ENCODE data around the gene AVL9.
"Not testable (repeated sequence)": the region's sequence is repeated elsewhere in the genome, so short reads cannot be mapped to it uniquely, and the experiment has no call there.

AVL9 gene

GRCh38 chr7:32587411-32587948 lies 92.2 kb downstream of the AVL9 start:
- no peak for DNase-seq (ENCODE audit: low read depth, low spot score)

GRCh38 chr7:32588657-32589056 lies 93.4 kb downstream of the AVL9 start:
- no peak for DNase-seq (ENCODE audit: low read depth, low spot score)

- DNase-seq (ENCODE audit: low read depth, low spot score) = no peak
Measured at GRCh38 chr7:32591938-32592337, 96.6 kb downstream of the AVL9 start.

- DNase-seq (ENCODE audit: low read depth, low spot score) = no peak
Measured at GRCh38 chr7:32592701-32593100, 97.4 kb downstream of the AVL9 start.

GRCh38 chr7:32594965-32595490 lies 99.7 kb downstream of the AVL9 start:
- DNase-seq (ENCODE audit: low read depth, low spot score) = no peak

GRCh38 chr7:32601196-32601595 lies 105.9 kb downstream of the AVL9 start:
- DNase-seq (ENCODE audit: low read depth, low spot score) = not testable (repeated sequence)

GRCh38 chr7:32602470-32602869 lies 107.2 kb downstream of the AVL9 start:
- DNase-seq (ENCODE audit: low read depth, low spot score) = no peak

- DNase-seq (ENCODE audit: low read depth, low spot score) = not testable (repeated sequence)
Measured at GRCh38 chr7:32603492-32603891, 108.2 kb downstream of the AVL9 start.

- DNase-seq (ENCODE audit: low read depth, low spot score) = not testable (repeated sequence)
Measured at GRCh38 chr7:32604047-32604446, 108.8 kb downstream of the AVL9 start.

- DNase-seq (ENCODE audit: low read depth, low spot score) = no peak
Measured at GRCh38 chr7:32605032-32605431, 109.7 kb downstream of the AVL9 start.

- DNase-seq (ENCODE audit: low read depth, low spot score) = no peak
Measured at GRCh38 chr7:32609463-32609862, 114.2 kb downstream of the AVL9 start.

- DNase-seq (ENCODE audit: low read depth, low spot score) = peak; percentile 78
Measured at GRCh38 chr7:32611201-32612099, 116.2 kb downstream of the AVL9 start.

- DNase-seq (ENCODE audit: low read depth, low spot score) = no peak
Measured at GRCh38 chr7:32616625-32617024, 121.3 kb downstream of the AVL9 start.

GRCh38 chr7:32618470-32618869 lies 123.2 kb downstream of the AVL9 start:
- DNase-seq (ENCODE audit: low read depth, low spot score) = no peak

- DNase-seq (ENCODE audit: low read depth, low spot score) = no peak
Measured at GRCh38 chr7:32618987-32619386, 123.7 kb downstream of the AVL9 start.

GRCh38 chr7:32619416-32619815 lies 124.1 kb downstream of the AVL9 start:
- not testable (repeated sequence) for DNase-seq (ENCODE audit: low read depth, low spot score)

- DNase-seq (ENCODE audit: low read depth, low spot score) = no peak
Measured at GRCh38 chr7:32631021-32631420, 135.7 kb downstream of the AVL9 start.

GRCh38 chr7:32631590-32632497 lies 136.6 kb downstream of the AVL9 start:
- not testable (repeated sequence) for DNase-seq (ENCODE audit: low read depth, low spot score)

GRCh38 chr7:32633446-32633845 lies 138.2 kb downstream of the AVL9 start:
- DNase-seq (ENCODE audit: low read depth, low spot score) = not testable (repeated sequence)

- not testable (repeated sequence) for DNase-seq (ENCODE audit: low read depth, low spot score)
Measured at GRCh38 chr7:32634798-32635393, 139.6 kb downstream of the AVL9 start.

GRCh38 chr7:32636725-32637462 lies 141.6 kb downstream of the AVL9 start:
- not testable (repeated sequence) for DNase-seq (ENCODE audit: low read depth, low spot score)

Measured in smooth muscle cell of the brain vasculature (primary cell).